ENCODE results near the gene HP1BP3. TPM values are rescaled to one million over a fixed set of nuclear protein-coding genes. Genes with fewer than 3 reads are reported as not detected.

HP1BP3 gene
- 128 TPM for polyA plus RNA-seq (2013, experiment 1 of 2)
- 128 TPM for polyA plus RNA-seq (2013, experiment 2 of 2)

- Histone ChIP-seq H3K27me3 (ENCODE audit: control insufficient read depth in 1 of 2, insufficient read depth in 1 of 2, low read length in 2 of 2) (no peaks in the 10 kb centered on the region), H3K4me2 (ENCODE audit: low read length, poor library complexity, severe bottlenecking) (peak within 1 kb of the TSS; percentile 93), H4K91ac (ENCODE audit: low read length) (peak within 1 kb of the TSS; percentile 94), H2BK12ac (ENCODE audit: low read length in 2 of 2) (peak within 1 kb of the TSS in 1 of 2 experiments; percentile 69), H3K9me3 (ENCODE audit: control insufficient read depth, low read length) (no peaks in the 10 kb centered on the region), H3K9ac (ENCODE audit: low read length) (peak within 1 kb of the TSS; percentile 98), H3K4me1 (ENCODE audit: control insufficient read depth, insufficient read depth, low read depth, low read length) (peaks cover 7% of the 10 kb centered on the region), H3K4me3 (ENCODE audit: insufficient read depth in 1 of 2, low read depth in 1 of 2, low read length in 2 of 2) (peak within 1 kb of the TSS; percentile 99 to 100), H4K8ac (ENCODE audit: low read length) (peak within 1 kb of the TSS; percentile 95), H3K4ac (ENCODE audit: low read depth in 1 of 2, low read length in 2 of 2) (peak within 1 kb of the TSS; percentile 80 to 99), H3K79me1 (replicated peaks; ENCODE audit: low read length, poor library complexity, severe bottlenecking) (peaks cover 1% of the 10 kb centered on the region), H3K27ac (ENCODE audit: low read length, poor library complexity, severe bottlenecking) (peak within 1 kb of the TSS; percentile 99), H2AK5ac (ENCODE audit: low read length, severe bottlenecking) (peak within 1 kb of the TSS; percentile 16), H2AFZ (ENCODE audit: low read depth, low read length) (peak within 1 kb of the TSS; percentile 56), H2BK120ac (ENCODE audit: low read depth, low read length) (peak within 1 kb of the TSS; percentile 94), H2BK15ac (ENCODE audit: low read depth, poor library complexity, severe bottlenecking) (peak within 1 kb of the TSS; percentile 90), H2BK5ac (ENCODE audit: low read depth, low read length, poor library complexity, severe bottlenecking) (peak within 1 kb of the TSS; percentile 96), H3K23ac (ENCODE audit: low read length in 2 of 2) (peak within 1 kb of the TSS; percentile 15 to 99), H3K18ac (ENCODE audit: low read depth in 1 of 2, low read length in 2 of 2) (peak within 1 kb of the TSS; percentile 98), H3K36me3 (ENCODE audit: control insufficient read depth in 1 of 2, insufficient read depth in 2 of 2, low read depth in 1 of 2, low read length in 2 of 2) (no peaks in the 10 kb centered on the region), H3K14ac (ENCODE audit: low read length in 2 of 2) (peak within 1 kb of the TSS in 1 of 2 experiments; percentile 100)
- DNase-seq, result peak; percentile 77
- WGBS, result under 1% methylated on average over 75 of the region's 99 CpGs
Observed at GRCh38 chr1:20787029-20787839, at the start of gene HP1BP3. Gene HP1BP3 (minus strand): TSS chr1:20787307. CDS start chr1:20780440, 6,867 bp downstream.

GRCh38 chr1:20836230-20836629, 49.1 kb upstream of the HP1BP3 start:
- 96% methylated on average over 3 of the region's 4 CpGs for WGBS
- Histone ChIP-seq H3K4me3 (ENCODE audit: insufficient read depth in 1 of 2, low read depth in 1 of 2, low read length in 2 of 2) (no peak overlapping the region), H3K27ac (ENCODE audit: low read length, poor library complexity, severe bottlenecking) (no peak overlapping the region), H3K79me1 (replicated peaks; ENCODE audit: low read length, poor library complexity, severe bottlenecking) (peaks cover 10% of the 10 kb centered on the region), H3K27me3 (ENCODE audit: control insufficient read depth in 1 of 2, insufficient read depth in 1 of 2, low read length in 2 of 2) (no peaks in the 10 kb centered on the region), H3K36me3 (ENCODE audit: control insufficient read depth in 1 of 2, insufficient read depth in 2 of 2, low read depth in 1 of 2, low read length in 2 of 2) (peaks cover 11 to 49% of the 10 kb centered on the region in 2 experiments), H3K4me1 (ENCODE audit: control insufficient read depth, insufficient read depth, low read depth, low read length) (no peaks in the 10 kb centered on the region), H3K18ac (ENCODE audit: low read depth in 1 of 2, low read length in 2 of 2) (no peak overlapping the region), H2BK15ac (ENCODE audit: low read depth, poor library complexity, severe bottlenecking) (no peak overlapping the region), H3K4me2 (ENCODE audit: low read length, poor library complexity, severe bottlenecking) (no peak overlapping the region), H2BK5ac (ENCODE audit: low read depth, low read length, poor library complexity, severe bottlenecking) (no peak overlapping the region), H2BK120ac (ENCODE audit: low read depth, low read length) (no peak overlapping the region), H3K9ac (ENCODE audit: low read length) (no peak overlapping the region), H3K9me3 (ENCODE audit: control insufficient read depth, low read length) (no peaks in the 10 kb centered on the region), H3K23ac (ENCODE audit: low read length in 2 of 2) (no peak overlapping the region), H4K8ac (ENCODE audit: low read length) (no peak overlapping the region), H2AFZ (ENCODE audit: low read depth, low read length) (no peak overlapping the region), H4K91ac (ENCODE audit: low read length) (no peak overlapping the region), H3K14ac (ENCODE audit: low read length in 2 of 2) (no peak overlapping the region), H3K4ac (ENCODE audit: low read depth in 1 of 2, low read length in 2 of 2) (no peak overlapping the region), H2AK5ac (ENCODE audit: low read length, severe bottlenecking) (no peak overlapping the region), H2BK12ac (ENCODE audit: low read length in 2 of 2) (no peak overlapping the region)
- DNase-seq, result no peak

GRCh38 chr1:20834780-20835179, 47.7 kb upstream of the HP1BP3 start:
- Histone ChIP-seq H3K9me3 (ENCODE audit: control insufficient read depth, low read length) (no peaks in the 10 kb centered on the region), H4K91ac (ENCODE audit: low read length) (no peak overlapping the region), H3K36me3 (ENCODE audit: control insufficient read depth in 1 of 2, insufficient read depth in 2 of 2, low read depth in 1 of 2, low read length in 2 of 2) (peaks cover 11 to 37% of the 10 kb centered on the region in 2 experiments), H3K27me3 (ENCODE audit: control insufficient read depth in 1 of 2, insufficient read depth in 1 of 2, low read length in 2 of 2) (no peaks in the 10 kb centered on the region), H3K4me1 (ENCODE audit: control insufficient read depth, insufficient read depth, low read depth, low read length) (no peaks in the 10 kb centered on the region), H3K27ac (ENCODE audit: low read length, poor library complexity, severe bottlenecking) (no peak overlapping the region), H3K14ac (ENCODE audit: low read length in 2 of 2) (no peak overlapping the region), H3K18ac (ENCODE audit: low read depth in 1 of 2, low read length in 2 of 2) (no peak overlapping the region), H2BK120ac (ENCODE audit: low read depth, low read length) (no peak overlapping the region), H2AFZ (ENCODE audit: low read depth, low read length) (no peak overlapping the region), H3K4ac (ENCODE audit: low read depth in 1 of 2, low read length in 2 of 2) (no peak overlapping the region), H2BK5ac (ENCODE audit: low read depth, low read length, poor library complexity, severe bottlenecking) (no peak overlapping the region), H3K79me1 (replicated peaks; ENCODE audit: low read length, poor library complexity, severe bottlenecking) (peaks cover 10% of the 10 kb centered on the region), H3K4me3 (ENCODE audit: insufficient read depth in 1 of 2, low read depth in 1 of 2, low read length in 2 of 2) (no peak overlapping the region), H3K9ac (ENCODE audit: low read length) (no peak overlapping the region), H3K4me2 (ENCODE audit: low read length, poor library complexity, severe bottlenecking) (no peak overlapping the region), H2BK12ac (ENCODE audit: low read length in 2 of 2) (no peak overlapping the region), H4K8ac (ENCODE audit: low read length) (no peak overlapping the region), H2BK15ac (ENCODE audit: low read depth, poor library complexity, severe bottlenecking) (no peak overlapping the region), H3K23ac (ENCODE audit: low read length in 2 of 2) (no peak overlapping the region), H2AK5ac (ENCODE audit: low read length, severe bottlenecking) (no peak overlapping the region)
- DNase-seq, result no peak

GRCh38 chr1:20834192-20834591, 47.1 kb upstream of the HP1BP3 start:
- Histone ChIP-seq H2BK120ac (ENCODE audit: low read depth, low read length) (no peak overlapping the region), H3K36me3 (ENCODE audit: control insufficient read depth in 1 of 2, insufficient read depth in 2 of 2, low read depth in 1 of 2, low read length in 2 of 2) (peaks cover 6 to 32% of the 10 kb centered on the region in 2 experiments), H3K9ac (ENCODE audit: low read length) (no peak overlapping the region), H4K8ac (ENCODE audit: low read length) (no peak overlapping the region), H3K27me3 (ENCODE audit: control insufficient read depth in 1 of 2, insufficient read depth in 1 of 2, low read length in 2 of 2) (no peaks in the 10 kb centered on the region), H3K4me3 (ENCODE audit: insufficient read depth in 1 of 2, low read depth in 1 of 2, low read length in 2 of 2) (no peak overlapping the region), H2BK15ac (ENCODE audit: low read depth, poor library complexity, severe bottlenecking) (no peak overlapping the region), H2BK12ac (ENCODE audit: low read length in 2 of 2) (no peak overlapping the region), H3K4me1 (ENCODE audit: control insufficient read depth, insufficient read depth, low read depth, low read length) (no peaks in the 10 kb centered on the region), H2AFZ (ENCODE audit: low read depth, low read length) (no peak overlapping the region), H2AK5ac (ENCODE audit: low read length, severe bottlenecking) (no peak overlapping the region), H3K9me3 (ENCODE audit: control insufficient read depth, low read length) (no peaks in the 10 kb centered on the region), H2BK5ac (ENCODE audit: low read depth, low read length, poor library complexity, severe bottlenecking) (no peak overlapping the region), H3K4ac (ENCODE audit: low read depth in 1 of 2, low read length in 2 of 2) (no peak overlapping the region), H3K27ac (ENCODE audit: low read length, poor library complexity, severe bottlenecking) (no peak overlapping the region), H4K91ac (ENCODE audit: low read length) (no peak overlapping the region), H3K4me2 (ENCODE audit: low read length, poor library complexity, severe bottlenecking) (no peak overlapping the region), H3K79me1 (replicated peaks; ENCODE audit: low read length, poor library complexity, severe bottlenecking) (peaks cover 10% of the 10 kb centered on the region), H3K23ac (ENCODE audit: low read length in 2 of 2) (no peak overlapping the region), H3K14ac (ENCODE audit: low read length in 2 of 2) (no peak overlapping the region), H3K18ac (ENCODE audit: low read depth in 1 of 2, low read length in 2 of 2) (no peak overlapping the region)
- DNase-seq, result no peak
- 89% methylated on average over 1 of the region's 1 CpG for WGBS

Data from mesenchymal stem cell (in vitro differentiated cells and primary cell).